GM18858 (cell line): ENCODE data around the gene ELL.

Experiments used
- ATAC-seq: cut with Tn5 transposase; IDR thresholded peaks from one replicate; pipeline ENCODE4 v1.9.1; 2021; ENCODE audit not compliant: unreplicated experiment

Gene ELL

DNA sequence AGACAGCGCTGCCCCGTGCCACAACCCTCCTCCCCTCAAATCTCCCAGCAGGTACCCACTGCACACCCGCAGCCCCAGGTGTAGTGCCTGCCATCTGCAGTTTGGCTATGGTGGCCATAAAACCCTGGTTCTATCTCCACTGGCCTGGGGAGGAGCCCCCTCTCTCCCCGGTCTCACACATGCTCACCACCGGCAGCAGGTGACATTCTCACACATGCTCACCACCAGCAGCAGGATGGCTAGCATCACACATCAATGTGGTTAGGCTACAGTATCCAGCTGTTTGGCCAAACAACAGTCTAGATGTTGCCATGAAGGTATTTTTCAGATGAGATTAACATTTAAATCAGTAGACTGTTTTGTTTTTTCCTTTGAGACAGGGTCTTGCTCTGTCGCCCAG lies 31.1 kb downstream of the ELL start:
- no peak for ATAC-seq

GRCh38 chr19:18489627-18490184 lies 32.2 kb downstream of the ELL start:
- ATAC-seq = no peak

DNA sequence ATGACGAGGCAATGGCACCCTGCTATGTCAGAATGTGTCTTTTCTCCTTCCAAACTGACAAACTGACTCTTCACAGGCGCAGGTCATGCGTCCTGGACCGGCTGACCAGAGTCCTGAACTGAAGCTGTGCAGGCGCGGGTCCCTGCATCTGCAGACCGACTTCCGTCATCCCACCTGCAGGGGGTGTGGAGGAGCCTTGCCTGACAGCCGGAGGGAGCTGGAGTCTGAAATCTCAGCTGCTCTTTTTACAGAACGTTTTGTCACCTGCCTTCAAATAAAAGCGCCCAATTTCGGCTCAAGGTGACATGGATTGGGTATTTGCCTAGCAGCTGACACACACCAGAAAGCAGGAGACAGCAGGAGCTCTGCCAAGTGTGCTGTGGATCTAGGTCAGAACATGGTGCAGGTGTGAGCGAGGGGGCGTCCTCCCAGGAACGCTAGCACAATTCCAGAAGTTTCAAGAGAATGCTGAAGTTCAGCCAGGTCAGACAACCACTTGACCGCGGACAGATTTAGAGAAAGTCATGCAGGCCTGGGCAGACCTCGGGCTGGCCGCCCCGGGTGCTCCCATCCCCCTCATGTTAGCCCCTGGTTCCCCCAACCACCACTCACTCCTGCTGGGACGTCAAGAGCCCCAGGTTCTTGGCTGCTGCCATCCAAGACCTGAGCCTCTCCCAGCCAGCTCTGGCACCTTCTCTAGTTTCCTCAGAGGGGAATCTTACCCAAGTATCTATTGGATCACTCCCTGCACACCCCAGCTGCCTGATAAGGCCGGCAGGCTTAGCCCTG lies 32.8 kb downstream of the ELL start:
- ATAC-seq = no peak

DNA sequence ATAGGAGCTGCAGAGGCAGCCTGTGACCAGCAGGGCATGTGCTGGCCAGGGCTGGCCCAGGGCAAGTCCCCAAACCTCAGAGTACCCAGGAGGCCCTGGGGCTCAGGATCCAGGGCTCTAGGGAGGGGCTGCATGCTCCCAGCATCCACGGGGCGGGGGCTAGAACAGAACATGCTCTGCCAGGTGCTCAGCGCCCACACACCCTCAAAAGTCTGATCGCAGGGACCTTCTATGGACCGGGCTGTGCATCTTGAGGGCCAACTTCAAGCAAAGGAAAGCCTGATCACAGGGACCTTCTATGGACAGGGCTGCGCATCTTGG lies 33.5 kb downstream of the ELL start:
- no peak for ATAC-seq

GRCh38 chr19:18487576-18488402 lies 34.1 kb downstream of the ELL start:
- ATAC-seq = no peak

DNA sequence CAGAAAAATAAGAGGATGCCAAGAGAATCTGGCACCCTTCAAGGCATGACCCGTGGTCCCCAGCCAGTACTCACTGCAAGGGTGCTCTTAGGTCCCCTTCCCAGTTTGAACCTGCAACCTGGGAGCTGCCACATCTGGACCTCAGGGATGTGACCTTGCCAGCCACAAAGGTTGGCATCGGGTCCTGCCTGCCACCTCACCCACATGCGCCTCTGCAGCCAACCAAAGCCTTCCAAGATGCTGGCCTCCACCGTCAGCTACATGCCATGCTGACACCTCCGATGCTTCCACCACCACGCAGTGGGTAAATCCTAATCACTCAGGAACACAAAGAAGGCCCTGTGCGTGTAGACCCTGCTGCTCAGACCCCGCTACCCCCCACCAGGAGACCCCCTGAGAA lies 35.1 kb downstream of the ELL start:
- no peak for ATAC-seq

- ATAC-seq = no peak
Measured at GRCh38 chr19:18484992-18485391, 36.9 kb downstream of the ELL start.

DNA sequence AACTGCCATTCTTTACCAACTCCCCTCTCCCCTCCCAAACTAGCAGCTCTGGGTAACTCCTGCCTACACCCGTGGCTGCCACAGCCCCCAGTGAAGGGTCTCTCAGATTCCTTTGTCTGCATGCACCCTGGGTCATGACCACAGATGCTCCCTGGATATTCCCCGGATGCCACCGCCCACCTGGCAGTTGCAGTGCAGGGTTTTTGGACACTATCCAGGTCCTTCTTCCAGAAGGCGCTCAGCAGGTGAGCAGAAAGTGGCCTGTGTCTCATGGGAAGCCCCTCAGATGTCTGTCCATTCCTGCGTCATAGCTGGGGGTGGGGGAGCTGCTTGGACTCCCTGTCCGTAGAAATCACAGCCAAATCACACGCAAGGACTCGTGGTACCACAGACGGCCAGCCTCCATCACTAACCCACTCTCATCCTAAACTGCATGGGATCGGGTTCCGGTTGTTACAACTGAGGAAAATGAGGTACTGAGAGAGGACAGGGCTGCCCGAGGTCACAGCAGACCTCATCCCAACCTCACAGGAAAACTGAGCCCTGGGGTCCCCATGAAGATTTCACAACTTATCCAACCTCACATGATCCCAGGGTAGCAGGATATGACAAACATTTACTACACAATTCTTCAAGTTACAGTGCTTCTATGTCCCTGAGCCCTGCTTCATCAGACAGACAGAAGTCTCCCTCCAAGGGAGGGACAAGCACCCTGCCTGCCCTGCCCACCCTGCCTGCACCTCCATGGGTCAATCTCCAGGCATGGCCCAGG lies 38.6 kb downstream of the ELL start:
- ATAC-seq = no peak

DNA sequence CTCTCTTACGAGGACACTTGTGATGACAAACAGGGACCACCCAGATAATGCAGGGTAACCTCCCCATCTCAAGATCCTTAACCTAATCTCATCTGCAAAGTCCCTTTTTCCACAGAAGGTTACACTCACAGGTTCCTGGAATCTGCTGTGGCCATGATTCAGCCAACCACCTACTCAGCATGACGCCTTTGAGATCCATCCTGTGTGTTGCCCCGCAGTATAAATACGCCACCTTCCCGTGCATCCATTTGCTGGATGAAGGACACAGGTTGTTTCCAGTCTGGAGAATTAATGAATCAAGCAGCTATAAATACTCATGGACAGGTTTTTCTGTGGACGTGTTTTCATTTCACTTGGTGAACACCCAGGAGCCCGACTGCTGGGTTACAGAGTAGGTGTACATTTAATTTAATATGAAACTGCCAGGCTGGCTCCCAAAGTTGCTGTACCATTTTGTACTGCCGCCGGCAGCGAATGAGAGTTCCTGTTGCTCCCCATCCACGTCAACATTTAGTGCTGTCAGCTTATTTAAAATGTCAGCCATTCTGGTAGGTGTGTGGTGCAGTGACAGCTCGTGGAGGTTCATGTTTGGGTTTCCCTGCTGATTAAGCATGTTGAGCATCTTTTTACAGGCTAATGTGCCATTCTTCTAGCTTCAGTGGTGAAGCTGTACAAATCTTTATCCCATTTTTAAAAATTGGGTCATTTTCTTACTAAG lies 40.2 kb downstream of the ELL start:
- ATAC-seq = no peak

DNA sequence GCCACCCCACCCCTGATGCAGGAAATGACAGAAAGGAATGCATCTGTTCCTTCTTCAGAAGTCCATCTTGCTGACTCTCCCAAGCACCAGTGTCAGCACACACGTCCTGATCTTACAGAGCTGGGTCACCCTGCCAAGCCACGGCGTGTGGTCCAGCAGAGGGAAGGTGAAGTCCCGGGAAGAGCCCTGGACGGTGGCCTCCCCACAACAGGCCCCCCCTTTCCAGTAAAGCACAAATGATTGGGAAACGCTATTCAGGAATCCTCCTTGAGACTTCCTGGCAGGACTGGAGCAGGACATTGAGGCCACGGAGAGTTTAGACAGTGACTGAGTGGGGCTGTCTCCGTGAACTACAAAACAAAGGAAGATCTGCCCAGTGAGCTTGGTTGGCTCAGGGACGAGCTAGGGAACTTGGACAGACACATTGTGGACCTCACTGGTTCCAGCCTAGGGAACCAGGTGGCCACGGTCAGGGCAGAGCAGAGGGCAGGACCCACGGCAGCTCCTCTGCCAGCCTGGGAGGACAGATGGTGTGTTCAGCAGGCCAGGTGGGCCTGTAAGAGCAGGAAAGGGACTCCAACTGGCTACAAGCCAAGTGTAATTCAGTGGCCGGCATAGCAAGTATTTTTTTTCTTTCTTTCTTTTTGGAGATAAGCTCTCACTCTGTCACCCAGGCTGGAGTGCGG lies 41.7 kb downstream of the ELL start:
- no peak for ATAC-seq

GRCh38 chr19:18478545-18479311 lies 43.1 kb downstream of the ELL start:
- no peak for ATAC-seq

- no peak for ATAC-seq
Measured at GRCh38 chr19:18477974-18478373, 43.9 kb downstream of the ELL start.

- ATAC-seq = no peak
Measured at GRCh38 chr19:18477042-18477779, 44.7 kb downstream of the ELL start.

DNA sequence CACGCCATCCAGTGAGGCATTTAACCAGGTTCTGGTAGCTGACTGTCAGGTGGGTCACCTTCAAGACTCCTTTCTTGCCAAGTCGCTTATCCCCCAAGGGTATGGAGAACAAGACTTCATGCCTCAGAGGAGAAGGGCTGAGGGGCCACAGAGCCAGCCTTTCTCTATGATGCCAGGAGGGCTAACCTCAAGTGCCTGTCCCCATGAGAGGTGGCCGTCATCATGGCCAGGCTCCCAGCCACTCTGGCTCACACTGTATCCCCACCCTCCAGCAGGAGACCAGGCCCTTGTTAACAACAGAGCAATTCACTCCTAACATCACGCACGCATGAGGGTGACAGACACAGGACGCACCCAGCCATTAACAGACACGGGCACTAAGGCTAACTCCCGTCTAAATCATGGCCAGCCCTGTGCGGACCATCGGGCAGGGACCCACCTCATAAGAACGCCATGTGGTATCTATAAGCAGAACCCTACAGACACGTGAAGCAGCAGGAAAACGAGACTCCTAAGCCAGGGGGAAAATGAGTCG lies 45.3 kb downstream of the ELL start:
- no peak for ATAC-seq

DNA sequence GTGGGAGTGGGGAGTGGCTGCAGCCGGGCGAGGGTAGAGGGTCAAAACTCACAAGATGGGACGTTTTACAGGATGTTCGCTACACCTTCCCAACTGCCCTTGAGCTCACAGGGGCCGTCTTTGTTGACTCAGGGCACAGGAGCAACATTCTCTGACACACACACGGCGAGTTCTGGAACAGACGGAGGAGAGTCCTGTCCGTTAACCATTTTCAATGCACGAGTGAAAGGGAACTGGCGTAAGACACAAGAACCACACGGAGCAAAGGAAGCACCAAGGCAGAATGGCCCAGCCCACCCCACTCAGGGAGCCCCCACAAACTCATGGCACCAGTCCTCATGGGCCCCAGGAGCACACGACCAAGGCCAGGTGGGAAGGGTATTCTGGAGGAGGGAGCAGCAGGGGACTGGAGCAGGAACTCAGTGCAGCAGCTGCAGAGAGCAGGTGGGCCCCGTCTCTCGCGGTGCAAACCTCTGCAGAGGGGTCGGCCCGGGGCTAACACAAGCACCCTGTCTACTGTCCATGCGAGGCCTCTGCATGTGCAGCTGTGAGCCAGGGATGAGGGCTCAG lies 46.0 kb downstream of the ELL start:
- no peak for ATAC-seq

- no peak for ATAC-seq
Measured at GRCh38 chr19:18475004-18475453, 46.8 kb downstream of the ELL start.

GRCh38 chr19:18474366-18474887 lies 47.4 kb downstream of the ELL start:
- ATAC-seq = no peak

DNA sequence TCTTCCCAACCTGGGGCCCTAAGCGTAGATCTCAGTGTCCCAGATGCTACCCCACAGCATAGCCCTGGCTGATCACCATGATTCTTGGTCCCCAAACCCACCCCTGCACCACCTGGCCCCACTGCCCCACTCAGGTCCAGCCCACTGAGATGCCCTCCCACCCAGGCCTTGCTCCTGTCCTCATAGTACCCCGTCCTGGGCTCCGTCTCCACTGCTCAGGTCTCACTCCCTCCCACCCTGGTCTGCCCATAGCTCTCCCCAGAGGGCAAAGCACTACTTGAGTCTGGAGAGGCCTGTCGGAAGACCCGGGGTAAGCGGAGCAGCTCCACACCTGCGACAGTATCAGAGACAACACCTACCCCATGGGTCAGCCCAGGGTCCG lies 48.2 kb downstream of the ELL start:
- ATAC-seq = no peak
